ENCODE results near the gene RHBG.

DNA sequence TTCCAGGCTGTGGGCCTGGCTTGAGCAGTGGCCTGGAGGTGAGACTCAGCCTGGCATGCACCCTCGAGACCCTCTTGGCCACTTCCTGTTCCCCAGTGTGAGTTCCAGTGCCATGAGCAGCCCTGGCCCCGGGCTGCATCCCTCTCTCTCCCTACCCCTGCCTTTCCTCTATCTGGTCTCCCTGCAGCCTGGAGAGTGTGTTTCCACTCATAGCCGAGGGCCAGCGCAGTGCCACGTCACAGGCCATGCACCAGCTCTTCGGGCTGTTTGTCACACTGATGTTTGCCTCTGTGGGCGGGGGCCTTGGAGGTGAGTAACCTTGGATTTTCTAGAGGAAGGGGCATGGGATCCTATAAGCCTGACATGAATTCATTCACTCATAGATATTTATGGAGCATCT lies 13.6 kb downstream of the RHBG start:
- TF ChIP-seq EZH2 (IDR thresholded peaks at IDR 0.05; ENCODE audit: borderline replicate concordance, low read length) = no peak
- TF ChIP-seq, protein P1, sequence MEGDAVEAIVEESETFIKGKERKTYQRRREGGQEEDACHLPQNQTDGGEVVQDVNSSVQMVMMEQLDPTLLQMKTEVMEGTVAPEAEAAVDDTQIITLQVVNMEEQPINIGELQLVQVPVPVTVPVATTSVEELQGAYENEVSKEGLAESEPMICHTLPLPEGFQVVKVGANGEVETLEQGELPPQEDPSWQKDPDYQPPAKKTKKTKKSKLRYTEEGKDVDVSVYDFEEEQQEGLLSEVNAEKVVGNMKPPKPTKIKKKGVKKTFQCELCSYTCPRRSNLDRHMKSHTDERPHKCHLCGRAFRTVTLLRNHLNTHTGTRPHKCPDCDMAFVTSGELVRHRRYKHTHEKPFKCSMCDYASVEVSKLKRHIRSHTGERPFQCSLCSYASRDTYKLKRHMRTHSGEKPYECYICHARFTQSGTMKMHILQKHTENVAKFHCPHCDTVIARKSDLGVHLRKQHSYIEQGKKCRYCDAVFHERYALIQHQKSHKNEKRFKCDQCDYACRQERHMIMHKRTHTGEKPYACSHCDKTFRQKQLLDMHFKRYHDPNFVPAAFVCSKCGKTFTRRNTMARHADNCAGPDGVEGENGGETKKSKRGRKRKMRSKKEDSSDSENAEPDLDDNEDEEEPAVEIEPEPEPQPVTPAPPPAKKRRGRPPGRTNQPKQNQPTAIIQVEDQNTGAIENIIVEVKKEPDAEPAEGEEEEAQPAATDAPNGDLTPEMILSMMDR (conservative IDR thresholded peaks at IDR 0.05 in 1 of 2, IDR thresholded peaks at IDR 0.05 in 1 of 2; ENCODE audit: extremely low read depth in 1 of 2, insufficient read depth in 1 of 2, low read depth in 1 of 2, low read length in 2 of 2) = no peak
